Keratinocyte (primary cell): ENCODE results near the gene TAS2R8. TPM values are rescaled to one million over a fixed set of nuclear protein-coding genes. Genes with fewer than 3 reads are reported as not detected.

Source experiments
- DNase-seq: peaks from one replicate; pipeline ENCODE4 v3.0.0-alpha.2; 2011; ENCODE audit warnings: low read depth, missing footprints, low spot score
- FAIRE-seq: peaks from 2 replicates; lab custom pipeline; 2011; peaks lifted over from hg19 to GRCh38; lab: Jason Lieb, UNC
- H2AFZ ChIP-seq: 2 replicates; pipeline ENCODE4 v1.6.0; 2012; ENCODE audit warnings: low read length, control low read depth, inconsistent platforms; ENCODE audit not compliant: control insufficient read depth
- H3K27ac ChIP-seq: 2 replicates; pipeline ENCODE4 v1.5.1; 2011; ENCODE audit warnings: low read length; ENCODE audit not compliant: control insufficient read depth, insufficient read depth
- H3K27me3 ChIP-seq: 3 replicates; pipeline ENCODE4 v1.6.0; 2011; ENCODE audit warnings: low read length; ENCODE audit not compliant: control insufficient read depth, insufficient read depth; ENCODE audit errors: extremely low read depth
- H3K36me3 ChIP-seq, 2 experiments: 2 replicates in 1 of 2; 3 replicates in 1 of 2; pipeline ENCODE4 v1.5.1; 2011; ENCODE audit warnings: low read length in 2 of 2, mild to moderate bottlenecking in 1 of 2; ENCODE audit not compliant: control insufficient read depth in 2 of 2, insufficient read depth in 2 of 2; ENCODE audit errors: extremely low read depth in 1 of 2
- H3K4me1 ChIP-seq: 3 replicates; pipeline ENCODE4 v1.5.1; 2011; ENCODE audit warnings: low read length; ENCODE audit not compliant: control insufficient read depth, insufficient read depth; ENCODE audit errors: extremely low read depth
- H3K4me2 ChIP-seq: 3 replicates; pipeline ENCODE4 v1.6.0; 2011; ENCODE audit warnings: low read depth, low read length; ENCODE audit not compliant: control insufficient read depth, insufficient read depth; ENCODE audit errors: extremely low read depth
- H3K4me3 ChIP-seq, 3 experiments: fragments of 200-600 bp in 1 of 3; sonication (generic) in 1 of 3; 2 replicates in 2 of 3; 3 replicates in 1 of 3; pipeline ENCODE4 v1.5.1; 2011 to 2016; ENCODE audit warnings: low read length in 3 of 3, mild to moderate bottlenecking in 3 of 3, control low read depth in 2 of 3, inconsistent platforms in 1 of 3, low read depth in 1 of 3, mixed read lengths in 1 of 3, mixed run types in 1 of 3, moderate library complexity in 1 of 3; ENCODE audit not compliant: control insufficient read depth in 2 of 3, insufficient read depth in 2 of 3; ENCODE audit errors: extremely low read depth in 1 of 3
- H3K79me2 ChIP-seq: 2 replicates; pipeline ENCODE4 v1.6.0; 2012; ENCODE audit warnings: low read length; ENCODE audit not compliant: control insufficient read depth, insufficient read depth
- H3K9ac ChIP-seq: 3 replicates; pipeline ENCODE4 v1.6.0; 2011; ENCODE audit warnings: low read length; ENCODE audit not compliant: control insufficient read depth, insufficient read depth; ENCODE audit errors: extremely low read depth
- H3K9me1 ChIP-seq: 3 replicates; pipeline ENCODE4 v1.6.0; 2011; ENCODE audit warnings: low read length; ENCODE audit not compliant: control insufficient read depth, insufficient read depth; ENCODE audit errors: extremely low read depth
- H3K9me3 ChIP-seq: 2 replicates; pipeline ENCODE4 v1.5.1; 2012; ENCODE audit warnings: low read depth, low read length; ENCODE audit not compliant: control insufficient read depth
- H4K20me1 ChIP-seq: 3 replicates; pipeline ENCODE4 v1.6.0; 2011; ENCODE audit warnings: low read length; ENCODE audit not compliant: control insufficient read depth, insufficient read depth; ENCODE audit errors: extremely low read depth
- EZH2 ChIP-seq: IDR thresholded peaks from one replicate; pipeline ENCODE4 v1.6.1; 2012; ENCODE audit warnings: inconsistent platforms, mild to moderate bottlenecking, low read length, moderate library complexity
- dilution Hi-C: fragments of 300-500 bp; cut with MboI; formaldehyde crosslinking; loops from one replicate; pipeline ENCODE4 v1.7.0; 2020; ENCODE audit warnings: low sequenced_read_pairs; ENCODE audit not compliant: extremely low pct_ligation_motif_present
- polyA plus RNA-seq, 5 experiments: library from polyadenylated mRNA; depleted of rRNA in 3 of 5; stranded (reverse) in 3 of 5; stranded (forward) in 1 of 5; unstranded in 1 of 5; fragments of >200 nt; gene quantifications; 1 replicate in 1 of 5; 2 replicates in 3 of 5; 3 replicates in 1 of 5; pipeline versions ENCODE4 v1.2.1 to v1.2.3, GENCODE V29; 2011 to 2012; ENCODE audit warnings: missing spikeins in 2 of 5, low read depth in 1 of 5, low replicate concordance in 1 of 5
- TF ChIP-seq, protein P1 (sequence below), 3 experiments: IDR thresholded peaks in 1 of 3; conservative IDR thresholded peaks in 1 of 3; optimal IDR thresholded peaks in 1 of 3; 2 replicates in 2 of 3; 3 replicates in 1 of 3; pipeline versions ENCODE3 to v1.5.1; 2011; ENCODE audit warnings: low read length in 3 of 3, mild to moderate bottlenecking in 3 of 3, moderate library complexity in 2 of 3, control low read depth in 1 of 3, inconsistent platforms in 1 of 3; ENCODE audit not compliant: insufficient read depth in 2 of 3; ENCODE audit errors: extremely low read depth in 1 of 3

Gene TAS2R8
- polyA plus RNA-seq, 1 donor (not counting 4 experiments of a cell fraction or from before 2014, with no cell fraction given): not detected

DNA sequence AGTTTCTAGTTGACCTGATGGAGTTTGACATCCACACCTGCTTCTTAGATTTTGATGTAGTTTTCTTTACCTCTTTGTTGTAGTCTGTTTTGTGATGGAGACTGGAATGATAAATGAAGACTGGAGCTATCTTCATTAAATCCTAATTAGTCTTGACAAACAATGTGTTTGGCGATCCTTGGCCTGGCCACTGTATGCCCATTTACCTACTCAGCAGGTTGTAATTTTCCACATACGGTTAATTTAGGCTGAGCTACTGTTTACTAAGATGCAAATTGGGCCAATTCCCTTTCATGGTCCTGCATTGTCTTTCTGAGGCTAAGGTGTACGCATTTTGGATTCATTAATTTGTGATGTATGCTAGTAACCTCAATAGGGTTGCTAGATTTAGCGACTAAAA, 4.5 kb downstream of the TAS2R8 start, which contains the start of gene TAS2R7:
Gene TAS2R7, minus strand, starts transcription at position 41 of the 400 bp plus-strand sequence. CDS start 57 bp downstream, outside the sequence.
- Histone ChIP-seq H3K27me3 (peaks cover 4% of the 10 kb centered on the region), H3K9me3 (no peaks in the 10 kb centered on the region), H3K9me1 (no peaks in the 10 kb centered on the region), H3K36me3 (no peaks in the 10 kb centered on the region), H3K9ac (no peak within 1 kb of the TSS), H3K4me2 (no peak within 1 kb of the TSS), H2AFZ (no peak within 1 kb of the TSS), H3K79me2 (no peaks in the 10 kb centered on the region), H3K4me1 (no peaks in the 10 kb centered on the region), H4K20me1 (no peaks in the 10 kb centered on the region), H3K27ac (no peak within 1 kb of the TSS), H3K4me3 (no peak within 1 kb of the TSS)
- DNase-seq (no peak), FAIRE-seq (no peak)
- TF ChIP-seq EZH2: no peak
- TF ChIP-seq, protein P1, sequence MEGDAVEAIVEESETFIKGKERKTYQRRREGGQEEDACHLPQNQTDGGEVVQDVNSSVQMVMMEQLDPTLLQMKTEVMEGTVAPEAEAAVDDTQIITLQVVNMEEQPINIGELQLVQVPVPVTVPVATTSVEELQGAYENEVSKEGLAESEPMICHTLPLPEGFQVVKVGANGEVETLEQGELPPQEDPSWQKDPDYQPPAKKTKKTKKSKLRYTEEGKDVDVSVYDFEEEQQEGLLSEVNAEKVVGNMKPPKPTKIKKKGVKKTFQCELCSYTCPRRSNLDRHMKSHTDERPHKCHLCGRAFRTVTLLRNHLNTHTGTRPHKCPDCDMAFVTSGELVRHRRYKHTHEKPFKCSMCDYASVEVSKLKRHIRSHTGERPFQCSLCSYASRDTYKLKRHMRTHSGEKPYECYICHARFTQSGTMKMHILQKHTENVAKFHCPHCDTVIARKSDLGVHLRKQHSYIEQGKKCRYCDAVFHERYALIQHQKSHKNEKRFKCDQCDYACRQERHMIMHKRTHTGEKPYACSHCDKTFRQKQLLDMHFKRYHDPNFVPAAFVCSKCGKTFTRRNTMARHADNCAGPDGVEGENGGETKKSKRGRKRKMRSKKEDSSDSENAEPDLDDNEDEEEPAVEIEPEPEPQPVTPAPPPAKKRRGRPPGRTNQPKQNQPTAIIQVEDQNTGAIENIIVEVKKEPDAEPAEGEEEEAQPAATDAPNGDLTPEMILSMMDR (optimal IDR thresholded peaks at IDR 0.05 in 1 of 3, IDR thresholded peaks at IDR 0.05 in 1 of 3, conservative IDR thresholded peaks at IDR 0.05 in 1 of 3; ENCODE audit: extremely low read depth in 1 of 3, insufficient read depth in 2 of 3, low read length in 3 of 3): no peak
- dilution Hi-C loops: no loop called here

DNA sequence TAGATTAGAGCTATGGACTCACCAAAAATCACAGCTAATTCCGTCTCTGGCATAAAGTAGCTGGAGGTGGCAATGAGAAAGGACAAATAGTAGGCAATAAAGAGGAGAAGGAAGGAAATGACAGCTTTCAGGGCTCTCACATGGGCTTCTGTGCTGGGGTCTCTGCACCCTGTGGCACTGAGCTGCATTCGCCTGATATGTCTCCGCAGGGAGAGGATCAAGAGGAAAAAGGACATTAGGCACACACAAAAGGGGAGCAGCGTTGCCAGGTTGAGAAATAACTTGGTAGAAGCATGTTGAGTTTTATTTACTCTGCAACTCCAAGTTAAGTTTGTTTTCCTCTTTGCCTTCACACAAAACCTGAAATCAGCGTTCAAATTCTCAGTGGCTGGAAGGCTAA, 5.3 kb downstream of the TAS2R8 start:
- H4K20me1 ChIP-seq: no peaks in the 10 kb centered on the region
- no peaks in the 10 kb centered on the region for H3K9me3 ChIP-seq
- DNase-seq: no peak
- H3K79me2 ChIP-seq: no peaks in the 10 kb centered on the region
- no peaks in the 10 kb centered on the region for H3K36me3 ChIP-seq
- H3K27me3 ChIP-seq: peaks cover 4% of the 10 kb centered on the region
- no peak overlapping the region for H3K27ac ChIP-seq
- no peak overlapping the region for H2AFZ ChIP-seq
- no peaks in the 10 kb centered on the region for H3K9me1 ChIP-seq
- no peak overlapping the region for H3K4me2 ChIP-seq
- dilution Hi-C loops: no loop called here
- H3K4me3 ChIP-seq: no peak overlapping the region
- no peaks in the 10 kb centered on the region for H3K4me1 ChIP-seq
- TF ChIP-seq, protein P1 (optimal IDR thresholded peaks at IDR 0.05 in 1 of 3, IDR thresholded peaks at IDR 0.05 in 1 of 3, conservative IDR thresholded peaks at IDR 0.05 in 1 of 3; ENCODE audit: extremely low read depth in 1 of 3, insufficient read depth in 2 of 3, low read length in 3 of 3): no peak
- no peak for TF ChIP-seq EZH2
- H3K9ac ChIP-seq: no peak overlapping the region
- FAIRE-seq: no peak
